Left ventricle myocardium inferior (tissue), 1 donor: Measurements from ENCODE around the gene HMGXB3. TPM values are rescaled to one million over a fixed set of nuclear protein-coding genes. Genes with fewer than 3 reads are reported as not detected.

Experiments
- DNase-seq: peaks from one replicate; pipeline ENCODE4 v3.0.0-alpha.2; 2020
- H3K27ac ChIP-seq: fragments of 200-600 bp; replicated peaks from 2 replicates; pipeline ENCODE4 v1.8.0; 2021
- H3K27me3 ChIP-seq: fragments of 200-600 bp; 2 replicates; pipeline ENCODE4 v1.8.0; 2021; ENCODE audit warnings: low read depth
- H3K36me3 ChIP-seq: fragments of 200-600 bp; 2 replicates; pipeline ENCODE4 v1.8.0; 2021
- H3K4me1 ChIP-seq: fragments of 200-600 bp; 2 replicates; pipeline ENCODE4 v1.8.0; 2021
- H3K4me3 ChIP-seq: fragments of 200-600 bp; 2 replicates; pipeline ENCODE4 v1.8.0; 2021; ENCODE audit warnings: mild to moderate bottlenecking, moderate library complexity
- H3K9me3 ChIP-seq: fragments of 200-600 bp; replicated peaks from 2 replicates; pipeline ENCODE4 v1.8.0; 2021
- intact Hi-C: fragments of 100-400 bp; cut with micrococcal nuclease; formaldehyde crosslinking; loops from one replicate; pipeline ENCODE4 v1.11.0; 2022
- total RNA-seq: library from RNA; stranded (reverse); fragmentation: NEBNext Ultra II Directional; extraction: Animal tissue kit (Norgen Biotek cat#: 25700); gene quantifications from one replicate; pipeline ENCODE4 v1.2.1, GENCODE V29; 2021
- TF ChIP-seq, protein P1 (sequence below): fragments of 200-600 bp; IDR thresholded peaks from 2 replicates; pipeline ENCODE4 v1.8.0; 2021; ENCODE audit warnings: antibody characterized with exemption, mild to moderate bottlenecking, borderline replicate concordance
- donor health status: DM: no; HTN: yes; CAD: no; lungs with severe emphysema.

Gene HMGXB3
- total RNA-seq, 1 donor from 2014 or later = 14.7 TPM

DNA sequence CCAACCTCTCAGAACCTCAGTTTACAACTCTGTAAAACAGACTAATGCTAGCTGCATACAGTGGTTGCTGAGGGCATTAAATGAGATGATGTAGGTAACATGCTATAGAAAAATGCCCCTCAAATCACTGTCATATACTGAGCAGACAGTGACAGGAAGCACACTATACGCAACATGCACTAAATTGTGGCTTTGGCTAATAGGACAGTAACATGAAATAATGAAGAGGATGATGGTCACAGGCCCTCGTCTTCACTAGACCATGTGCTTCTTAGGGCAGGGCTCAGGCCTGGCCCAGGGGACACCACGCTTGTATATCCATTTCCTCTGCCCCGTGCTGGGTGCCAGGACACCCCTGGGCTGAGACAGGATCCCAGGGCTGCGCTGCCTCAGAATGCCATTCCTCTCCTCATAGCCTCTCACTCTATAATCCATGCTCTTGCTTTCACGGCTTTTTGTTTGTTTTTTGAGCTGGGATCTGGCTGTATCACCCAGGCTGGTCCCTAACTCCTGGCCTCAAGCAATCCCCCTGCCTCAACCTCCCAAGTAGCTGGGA, 66.9 kb downstream of the HMGXB3 start:
- intact Hi-C loops = no loop called here
- H3K9me3 ChIP-seq = no peaks in the 10 kb centered on the region
- no peak for DNase-seq
- no peak overlapping the region for H3K27ac ChIP-seq
- H3K4me3 ChIP-seq = no peak overlapping the region
- H3K36me3 ChIP-seq = no peaks in the 10 kb centered on the region
- no peaks in the 10 kb centered on the region for H3K4me1 ChIP-seq
- H3K27me3 ChIP-seq = peaks cover 4% of the 10 kb centered on the region
- TF ChIP-seq, protein P1, sequence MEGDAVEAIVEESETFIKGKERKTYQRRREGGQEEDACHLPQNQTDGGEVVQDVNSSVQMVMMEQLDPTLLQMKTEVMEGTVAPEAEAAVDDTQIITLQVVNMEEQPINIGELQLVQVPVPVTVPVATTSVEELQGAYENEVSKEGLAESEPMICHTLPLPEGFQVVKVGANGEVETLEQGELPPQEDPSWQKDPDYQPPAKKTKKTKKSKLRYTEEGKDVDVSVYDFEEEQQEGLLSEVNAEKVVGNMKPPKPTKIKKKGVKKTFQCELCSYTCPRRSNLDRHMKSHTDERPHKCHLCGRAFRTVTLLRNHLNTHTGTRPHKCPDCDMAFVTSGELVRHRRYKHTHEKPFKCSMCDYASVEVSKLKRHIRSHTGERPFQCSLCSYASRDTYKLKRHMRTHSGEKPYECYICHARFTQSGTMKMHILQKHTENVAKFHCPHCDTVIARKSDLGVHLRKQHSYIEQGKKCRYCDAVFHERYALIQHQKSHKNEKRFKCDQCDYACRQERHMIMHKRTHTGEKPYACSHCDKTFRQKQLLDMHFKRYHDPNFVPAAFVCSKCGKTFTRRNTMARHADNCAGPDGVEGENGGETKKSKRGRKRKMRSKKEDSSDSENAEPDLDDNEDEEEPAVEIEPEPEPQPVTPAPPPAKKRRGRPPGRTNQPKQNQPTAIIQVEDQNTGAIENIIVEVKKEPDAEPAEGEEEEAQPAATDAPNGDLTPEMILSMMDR = no peak

- TF ChIP-seq, protein P1 = no peak
- Histone ChIP-seq H3K4me1 (no peaks in the 10 kb centered on the region), H3K4me3 (no peak overlapping the region), H3K27me3 (peaks cover 4% of the 10 kb centered on the region), H3K27ac (no peak overlapping the region), H3K36me3 (no peaks in the 10 kb centered on the region), H3K9me3 (no peaks in the 10 kb centered on the region)
- intact Hi-C loops = no loop called here
- DNase-seq = no peak
Measured at GRCh38 chr5:150068071-150068470, 67.5 kb downstream of the HMGXB3 start.

DNA sequence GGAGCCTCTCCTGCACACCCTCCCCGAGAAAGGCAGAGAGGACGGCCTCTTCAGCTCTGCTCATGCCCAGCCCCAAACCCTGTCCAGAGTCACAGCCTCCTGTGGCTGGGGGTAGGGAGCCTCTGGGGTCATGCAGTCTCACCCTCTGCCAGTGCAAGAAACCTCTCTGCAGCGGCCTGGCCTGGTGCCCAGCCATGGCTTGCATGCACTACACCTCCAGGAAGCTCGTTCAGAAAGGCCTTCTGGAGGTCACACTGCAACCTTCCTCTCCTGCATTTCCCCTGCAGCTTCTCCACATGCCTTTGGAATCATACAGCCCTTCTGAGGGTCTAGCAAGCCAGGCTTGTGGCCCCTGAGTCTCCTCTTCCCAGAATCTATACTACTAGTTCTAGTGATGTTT, 67.9 kb downstream of the HMGXB3 start:
- intact Hi-C loops = no loop called here
- TF ChIP-seq, protein P1 = no peak
- Histone ChIP-seq H3K27ac (no peak overlapping the region), H3K4me1 (no peaks in the 10 kb centered on the region), H3K4me3 (no peak overlapping the region), H3K36me3 (no peaks in the 10 kb centered on the region), H3K27me3 (peaks cover 4% of the 10 kb centered on the region), H3K9me3 (no peaks in the 10 kb centered on the region)
- no peak for DNase-seq

- Histone ChIP-seq H3K36me3 (no peaks in the 10 kb centered on the region), H3K9me3 (no peaks in the 10 kb centered on the region), H3K27ac (no peak overlapping the region), H3K4me3 (no peak overlapping the region), H3K4me1 (no peaks in the 10 kb centered on the region), H3K27me3 (peaks cover 4% of the 10 kb centered on the region)
- no peak for DNase-seq
- intact Hi-C loops = no loop called here
- TF ChIP-seq, protein P1 = no peak
Measured at GRCh38 chr5:150068961-150069645, 68.6 kb downstream of the HMGXB3 start.

GRCh38 chr5:150069672-150070627, 69.4 kb downstream of the HMGXB3 start:
- H3K4me1 ChIP-seq = no peaks in the 10 kb centered on the region
- H3K4me3 ChIP-seq = no peak overlapping the region
- intact Hi-C loops = no loop called here
- H3K27me3 ChIP-seq = no peaks in the 10 kb centered on the region
- H3K27ac ChIP-seq = no peak overlapping the region
- no peaks in the 10 kb centered on the region for H3K9me3 ChIP-seq
- H3K36me3 ChIP-seq = no peaks in the 10 kb centered on the region
- TF ChIP-seq, protein P1 = no peak
- DNase-seq = no peak
